Measurements from ENCODE around the gene USP21. TPM values are rescaled to one million over a fixed set of nuclear protein-coding genes. Genes with fewer than 3 reads are reported as not detected.

Gene USP21
- total and polyA plus RNA-seq, 2 of the 8 experiments (the other 6 are each of a cell fraction or from before 2014, with no cell fraction given): 23.9 to 36.3 TPM

DNA sequence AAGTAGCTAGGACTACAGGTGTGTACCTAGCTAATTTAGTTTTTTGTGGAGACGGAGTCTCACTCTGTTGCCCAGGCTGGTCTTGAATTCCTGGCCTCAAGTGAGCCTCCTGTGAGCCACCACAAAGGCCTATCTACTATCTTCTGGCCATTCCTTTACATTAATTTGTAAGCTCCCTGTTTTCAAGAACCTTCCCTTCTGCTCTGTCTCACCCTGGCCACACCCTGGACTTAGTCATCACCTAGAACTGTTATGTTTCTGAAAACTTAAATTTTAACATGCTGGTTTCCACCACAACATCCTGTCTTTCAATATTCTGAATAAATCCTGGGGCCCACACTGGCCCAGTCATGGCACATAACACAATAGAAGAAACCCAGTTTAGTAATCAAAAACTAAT lies 22.9 kb downstream of the USP21 start:
- H2BK15ac ChIP-seq (ENCODE audit: low read length): no peak overlapping the region
- H3K79me2 ChIP-seq (ENCODE audit: control insufficient read depth in 1 of 2, insufficient read depth in 2 of 2, low read length in 2 of 2): no peaks in the 10 kb centered on the region
- 100% methylated on average over 1 of the region's 1 CpG; no CpG with 5 or more reads in 1 of the 2 experiments for WGBS, 2 experiments (ENCODE audit: extremely low coverage in 1 of 2, insufficient coverage in 1 of 2, insufficient read length in 1 of 2, insufficient replicate concordance in 2 of 2, low coverage in 1 of 2, low lambda C conversion rate in 2 of 2, missing lambda C conversion rate in 1 of 2)
- H2AK5ac ChIP-seq (ENCODE audit: low read depth, low read length): no peak overlapping the region
- H3K9me3 ChIP-seq (ENCODE audit: insufficient read depth in 2 of 2, low read depth in 1 of 2, low read length in 1 of 2): no peaks in the 10 kb centered on the region
- no peak overlapping the region for H3K9ac ChIP-seq (replicated peaks in 1 of 4; ENCODE audit: extremely low read depth in 1 of 4, low read depth in 3 of 4, low read length in 3 of 4)
- ChIA-PET CTCF (ENCODE audit: partially characterized antibody) (interaction anchor here (0.9 to 5.5 kb wide), 11 partner anchors 10 to 374 kb away, joined by 3 to 37 read pairs (median 6); partner anchors contain the start of genes NDUFS2 and PPOX), POLR2A (ENCODE audit: partially characterized antibody) (interaction anchor here (0.9 to 2.9 kb wide), 5 partner anchors 9 to 257 kb away, joined by 3 to 14 read pairs (median 3); no protein-coding TSS in a partner anchor)
- no peaks in the 10 kb centered on the region; the same call in 1 of the 2 replicates for H3K23me2 ChIP-seq (ENCODE audit: low read depth, low read length)
- FAIRE-seq (no peak), DNase-seq (ENCODE audit: low read depth in 1 of 2, low spot score in 2 of 2) (no peak)
- no peak overlapping the region for H3K27ac ChIP-seq (ENCODE audit: low read depth, low read length)
- no peak overlapping the region for H2BK12ac ChIP-seq (ENCODE audit: low read depth, low read length)
- H3K27me3 ChIP-seq (replicated peaks in 1 of 4; ENCODE audit: control insufficient read depth in 3 of 4, extremely low read depth in 1 of 4, insufficient read depth in 3 of 4, low read length in 3 of 4): no peaks in the 10 kb centered on the region
- no peak overlapping the region for H3K23ac ChIP-seq (ENCODE audit: insufficient read length)
- no peaks in the 10 kb centered on the region for H4K20me1 ChIP-seq (replicated peaks in 1 of 2; ENCODE audit: control insufficient read depth in 1 of 2, insufficient read depth in 2 of 2, low read length in 2 of 2)
- H3K14ac ChIP-seq (ENCODE audit: insufficient read length): no peak overlapping the region
- H2BK120ac ChIP-seq (replicated peaks; ENCODE audit: low read depth, low read length): no peak overlapping the region
- H3K4me1 ChIP-seq (replicated peaks in 1 of 4; ENCODE audit: control insufficient read depth in 3 of 4, insufficient read depth in 4 of 4, low read length in 3 of 4): peaks cover 0 to 9% (median 0%) of the 10 kb centered on the region in 4 experiments; a peak in 3 of 7 replicates
- H4K8ac ChIP-seq (ENCODE audit: extremely low read depth, insufficient read depth, low read length): no peak overlapping the region
- no peak overlapping the region for H4K91ac ChIP-seq (replicated peaks; ENCODE audit: insufficient read length, low read length)
- no peaks in the 10 kb centered on the region for H3K36me3 ChIP-seq (ENCODE audit: control insufficient read depth in 2 of 4, insufficient read depth in 4 of 4, low read length in 3 of 4)
- no peak overlapping the region for H3K4me3 ChIP-seq (ENCODE audit: extremely low read depth in 1 of 4, insufficient read depth in 2 of 4, low read depth in 3 of 4, low read length in 4 of 4)
- H3K4me2 ChIP-seq (ENCODE audit: insufficient read depth in 1 of 2, low read depth in 2 of 2, low read length in 2 of 2): no peak overlapping the region
- H2BK5ac ChIP-seq (ENCODE audit: low read depth, low read length): no peak overlapping the region
- no peak overlapping the region for H3K4ac ChIP-seq (replicated peaks; ENCODE audit: insufficient read length, low read depth, low read length)
- H2AFZ ChIP-seq (ENCODE audit: low read length): no peak overlapping the region
- no peak overlapping the region for H4K5ac ChIP-seq (ENCODE audit: insufficient read length, low read depth, low read length)
- H3K56ac ChIP-seq (replicated peaks; ENCODE audit: insufficient read length, low read depth, low read length): no peak overlapping the region
- TF ChIP-seq POLR2A (IDR thresholded peaks at IDR 0.05; ENCODE audit: control extremely low read depth in 1 of 2, low read depth in 2 of 2, low read length in 2 of 2): no peak
- H3K79me1 ChIP-seq (ENCODE audit: low read depth, low read length): no peaks in the 10 kb centered on the region
- H2BK20ac ChIP-seq (ENCODE audit: low read length): no peak overlapping the region
- H3K18ac ChIP-seq (ENCODE audit: extremely low read depth, low read length): no peak overlapping the region
